Inferior parietal cortex (tissue), 1 donor: ENCODE data around the gene RAB5B.
A peak's percentile ranks its signal among the peaks of the same experiment; 100 is the strongest.
"Not testable (repeated sequence)": the region's sequence is repeated elsewhere in the genome, so short reads cannot be mapped to it uniquely, and the experiment has no call there.

Experiments used
- DNase-seq: peaks from one replicate; pipeline ENCODE4 v3.0.0-alpha.2; 2016; ENCODE audit errors: extremely low spot score

RAB5B gene

GRCh38 chr12:55982319-55982936 is 8.6 kb downstream of the RAB5B start:
- no peak for DNase-seq

- DNase-seq = no peak
Observed at GRCh38 chr12:55983232-55983842, 9.5 kb downstream of the RAB5B start.

GRCh38 chr12:55984861-55985260 is 11.0 kb downstream of the RAB5B start:
- DNase-seq = no peak

GRCh38 chr12:55985341-55985740 is 11.5 kb downstream of the RAB5B start:
- DNase-seq = no peak

GRCh38 chr12:55985976-55986375 is 12.1 kb downstream of the RAB5B start:
- DNase-seq = not testable (repeated sequence)

- no peak for DNase-seq
Observed at GRCh38 chr12:55991110-55991509, 17.2 kb downstream of the RAB5B start.

GRCh38 chr12:55993230-55993853 is 19.5 kb downstream of the RAB5B start:
- no peak for DNase-seq

GRCh38 chr12:55995366-55995765 is 21.5 kb downstream of the RAB5B start:
- no peak for DNase-seq

- DNase-seq = peak; percentile 91
Observed at GRCh38 chr12:55996201-55996714, 22.4 kb downstream of the RAB5B start.

GRCh38 chr12:55996715-55997534 is 23.0 kb downstream of the RAB5B start, which contains the start of gene SUOX:
Gene SUOX (plus strand): TSS chr12:55997276. CDS start chr12:56002222, 4,946 bp downstream.
- DNase-seq = peak; percentile 96

GRCh38 chr12:55997535-55997859 is 23.6 kb downstream of the RAB5B start:
- no peak for DNase-seq

- not testable (repeated sequence) for DNase-seq
Observed at GRCh38 chr12:55999522-55999921, 25.6 kb downstream of the RAB5B start.

- DNase-seq = not testable (repeated sequence)
Observed at GRCh38 chr12:55999999-56000540, 26.2 kb downstream of the RAB5B start.

GRCh38 chr12:56001487-56002100 is 27.7 kb downstream of the RAB5B start:
- DNase-seq = no peak

- DNase-seq = not testable (repeated sequence)
Observed at GRCh38 chr12:56003376-56003775, 29.5 kb downstream of the RAB5B start.

- no peak for DNase-seq
Observed at GRCh38 chr12:56004211-56004610, 30.3 kb downstream of the RAB5B start.

- peak; percentile 39 for DNase-seq
Observed at GRCh38 chr12:56007564-56008559, 34.0 kb downstream of the RAB5B start.

- DNase-seq = no peak
Observed at GRCh38 chr12:56010111-56010570, 36.3 kb downstream of the RAB5B start.

GRCh38 chr12:56011509-56012090 is 37.7 kb downstream of the RAB5B start:
- no peak for DNase-seq

- DNase-seq = no peak
Observed at GRCh38 chr12:56013482-56013881, 39.6 kb downstream of the RAB5B start.
